ENCODE data around the gene KCNK15. TPM values are rescaled to one million over a fixed set of nuclear protein-coding genes. Genes with fewer than 3 reads are reported as not detected.

The KCNK15 gene
- total RNA-seq, 1 experiment from 2014 or later: 0.33 TPM

- H4K5ac ChIP-seq (ENCODE audit: insufficient read length, low read depth, low read length): no peak overlapping the region
- H3K27ac Mint-ChIP-seq: peak overlapping the region in 1 of 3 experiments; percentile 70; a peak in 1 of 7 replicates
- no peak overlapping the region for H2AK5ac ChIP-seq (ENCODE audit: insufficient read length, low read length)
- H3K36me3 Mint-ChIP-seq (ENCODE audit: insufficient read depth in 1 of 3, low read depth in 3 of 3): no peaks in the 10 kb centered on the region
- H2AFZ ChIP-seq (ENCODE audit: low read length): no peak overlapping the region
- H3K9ac ChIP-seq (ENCODE audit: extremely low read depth, insufficient read length, low read length): peak overlapping the region; percentile 27
- no peak overlapping the region for H3K27ac ChIP-seq (ENCODE audit: insufficient read length, low read depth, low read length)
- no peak overlapping the region for H2BK120ac ChIP-seq (ENCODE audit: low read depth, low read length, poor library complexity, severe bottlenecking)
- H4K20me1 ChIP-seq (ENCODE audit: control insufficient read depth, insufficient read depth, insufficient read length): no peaks in the 10 kb centered on the region
- H3K9me3 ChIP-seq (ENCODE audit: control insufficient read depth, low read depth, low read length): no peaks in the 10 kb centered on the region
- no peaks in the 10 kb centered on the region for H3K4me1 ChIP-seq (ENCODE audit: insufficient read depth, low read length)
- H3K4me2 ChIP-seq (ENCODE audit: insufficient read depth, insufficient read length, low read length): peak overlapping the region; percentile 92
- no peaks in the 10 kb centered on the region for H3K79me1 ChIP-seq (ENCODE audit: insufficient read depth, low read depth, low read length, poor library complexity, severe bottlenecking)
- no peaks in the 10 kb centered on the region for H3K79me2 ChIP-seq (ENCODE audit: insufficient read depth, low read length)
- H3T11ph ChIP-seq (ENCODE audit: low read length): no peak overlapping the region
- H3K27me3 ChIP-seq (ENCODE audit: insufficient read depth, low read length): peaks cover 7% of the 10 kb centered on the region; the same call in 1 of the 2 replicates
- no peak overlapping the region for H3K23ac ChIP-seq (ENCODE audit: insufficient read length, low read depth, low read length)
- no peak overlapping the region for H4K91ac ChIP-seq (ENCODE audit: insufficient read length, low read depth, low read length)
- no peak for DNase-seq
- peak overlapping the region; percentile 59 to 74 for H3K4me3 Mint-ChIP-seq
- H3K9me3 Mint-ChIP-seq: no peaks in the 10 kb centered on the region; a peak in 1 of 5 replicates
- peaks cover 73% of the 10 kb centered on the region for H3K27me3 Mint-ChIP-seq (ENCODE audit: low read depth)
- H3K4ac ChIP-seq (ENCODE audit: low read depth, low read length): no peak overlapping the region
- H2BK12ac ChIP-seq (ENCODE audit: insufficient read length, low read depth, low read length): no peak overlapping the region
- no peak overlapping the region for H4K8ac ChIP-seq (replicated peaks; ENCODE audit: insufficient read length, low read depth, low read length)
- peak overlapping the region; percentile 58 for H3K14ac ChIP-seq (ENCODE audit: insufficient read depth, low read length)
- H3K4me1 Mint-ChIP-seq: peaks cover 12 to 33% of the 10 kb centered on the region in 2 experiments
- whole genome bisulfite sequencing (ENCODE audit: extremely low coverage, insufficient read length, low lambda C conversion rate): no CpG with 5 or more reads among the region's 12 CpGs
- TF ChIP-seq CTCF (conservative IDR thresholded peaks at IDR 0.05): no peak
- H3K23me2 ChIP-seq (ENCODE audit: insufficient read length, low read depth, low read length, poor library complexity, severe bottlenecking): peaks cover 8% of the 10 kb centered on the region
- no peak overlapping the region for H3K18ac ChIP-seq (ENCODE audit: insufficient read length, low read depth, low read length)
- no peak overlapping the region for H2BK15ac ChIP-seq (ENCODE audit: low read depth, low read length)
- no peak overlapping the region for H3K56ac ChIP-seq (ENCODE audit: insufficient read length, low read depth, low read length)
- no peak overlapping the region for H2BK5ac ChIP-seq (ENCODE audit: insufficient read length, low read length)
- H2BK20ac ChIP-seq (ENCODE audit: low read depth, low read length, poor library complexity, severe bottlenecking): no peak overlapping the region
These were observed 901 bp downstream of the KCNK15 start for GRCh38 chr20:44746367-44747165.
